ENCODE data around the gene CTSH.

- no peak for TF ChIP-seq POLR2A (IDR thresholded peaks at IDR 0.05)
- TF ChIP-seq, protein P1, sequence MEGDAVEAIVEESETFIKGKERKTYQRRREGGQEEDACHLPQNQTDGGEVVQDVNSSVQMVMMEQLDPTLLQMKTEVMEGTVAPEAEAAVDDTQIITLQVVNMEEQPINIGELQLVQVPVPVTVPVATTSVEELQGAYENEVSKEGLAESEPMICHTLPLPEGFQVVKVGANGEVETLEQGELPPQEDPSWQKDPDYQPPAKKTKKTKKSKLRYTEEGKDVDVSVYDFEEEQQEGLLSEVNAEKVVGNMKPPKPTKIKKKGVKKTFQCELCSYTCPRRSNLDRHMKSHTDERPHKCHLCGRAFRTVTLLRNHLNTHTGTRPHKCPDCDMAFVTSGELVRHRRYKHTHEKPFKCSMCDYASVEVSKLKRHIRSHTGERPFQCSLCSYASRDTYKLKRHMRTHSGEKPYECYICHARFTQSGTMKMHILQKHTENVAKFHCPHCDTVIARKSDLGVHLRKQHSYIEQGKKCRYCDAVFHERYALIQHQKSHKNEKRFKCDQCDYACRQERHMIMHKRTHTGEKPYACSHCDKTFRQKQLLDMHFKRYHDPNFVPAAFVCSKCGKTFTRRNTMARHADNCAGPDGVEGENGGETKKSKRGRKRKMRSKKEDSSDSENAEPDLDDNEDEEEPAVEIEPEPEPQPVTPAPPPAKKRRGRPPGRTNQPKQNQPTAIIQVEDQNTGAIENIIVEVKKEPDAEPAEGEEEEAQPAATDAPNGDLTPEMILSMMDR (IDR thresholded peaks at IDR 0.05), result no peak
These were observed 25.0 kb upstream of the CTSH start for GRCh38 chr15:78969687-78970349.
